ENCODE measurements around the gene BMS1.
A peak's percentile ranks its signal among the peaks of the same experiment; 100 is the strongest.

The BMS1 gene

DNA sequence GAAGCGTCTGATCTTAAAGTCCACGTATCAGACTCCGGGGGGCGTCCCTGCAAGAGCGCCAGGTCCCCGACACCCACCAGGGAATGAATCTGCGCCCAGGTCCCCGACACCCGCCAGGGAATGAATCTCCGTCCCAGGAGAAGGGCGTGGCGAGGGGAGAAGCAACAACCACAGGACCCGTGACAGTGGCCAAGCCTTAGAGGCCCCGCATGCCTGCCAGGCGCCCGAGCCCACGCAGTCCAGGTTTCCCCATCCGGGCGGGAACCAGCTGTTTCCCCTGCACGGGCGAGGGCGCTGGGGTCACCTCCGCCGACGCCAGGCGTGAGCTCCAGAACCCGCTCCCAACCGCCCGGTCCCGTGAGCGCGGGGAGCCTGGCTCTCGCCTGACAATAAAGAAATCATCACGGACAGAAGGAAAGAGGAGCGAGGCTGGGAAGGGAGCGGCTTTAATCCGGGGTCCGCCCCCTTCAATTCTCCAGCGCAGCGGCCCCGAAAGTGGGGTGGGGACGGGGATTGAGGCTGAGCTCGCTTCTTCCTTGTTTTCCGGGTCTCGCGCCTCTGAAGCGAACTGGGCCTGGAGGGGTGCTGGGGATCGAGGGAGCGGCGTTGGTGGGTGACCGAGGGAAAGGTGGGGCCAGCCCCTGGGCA lies 29.0 kb upstream of the BMS1 start:
- TF ChIP-seq ZFX (IDR thresholded peaks at IDR 0.05) = no peak
- TF ChIP-seq, protein P1, sequence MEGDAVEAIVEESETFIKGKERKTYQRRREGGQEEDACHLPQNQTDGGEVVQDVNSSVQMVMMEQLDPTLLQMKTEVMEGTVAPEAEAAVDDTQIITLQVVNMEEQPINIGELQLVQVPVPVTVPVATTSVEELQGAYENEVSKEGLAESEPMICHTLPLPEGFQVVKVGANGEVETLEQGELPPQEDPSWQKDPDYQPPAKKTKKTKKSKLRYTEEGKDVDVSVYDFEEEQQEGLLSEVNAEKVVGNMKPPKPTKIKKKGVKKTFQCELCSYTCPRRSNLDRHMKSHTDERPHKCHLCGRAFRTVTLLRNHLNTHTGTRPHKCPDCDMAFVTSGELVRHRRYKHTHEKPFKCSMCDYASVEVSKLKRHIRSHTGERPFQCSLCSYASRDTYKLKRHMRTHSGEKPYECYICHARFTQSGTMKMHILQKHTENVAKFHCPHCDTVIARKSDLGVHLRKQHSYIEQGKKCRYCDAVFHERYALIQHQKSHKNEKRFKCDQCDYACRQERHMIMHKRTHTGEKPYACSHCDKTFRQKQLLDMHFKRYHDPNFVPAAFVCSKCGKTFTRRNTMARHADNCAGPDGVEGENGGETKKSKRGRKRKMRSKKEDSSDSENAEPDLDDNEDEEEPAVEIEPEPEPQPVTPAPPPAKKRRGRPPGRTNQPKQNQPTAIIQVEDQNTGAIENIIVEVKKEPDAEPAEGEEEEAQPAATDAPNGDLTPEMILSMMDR (conservative IDR thresholded peaks at IDR 0.05) = peak; percentile 76
- H3K27ac ChIP-seq = peak overlapping the region; percentile 2; the same call in 1 of the 2 replicates

DNA sequence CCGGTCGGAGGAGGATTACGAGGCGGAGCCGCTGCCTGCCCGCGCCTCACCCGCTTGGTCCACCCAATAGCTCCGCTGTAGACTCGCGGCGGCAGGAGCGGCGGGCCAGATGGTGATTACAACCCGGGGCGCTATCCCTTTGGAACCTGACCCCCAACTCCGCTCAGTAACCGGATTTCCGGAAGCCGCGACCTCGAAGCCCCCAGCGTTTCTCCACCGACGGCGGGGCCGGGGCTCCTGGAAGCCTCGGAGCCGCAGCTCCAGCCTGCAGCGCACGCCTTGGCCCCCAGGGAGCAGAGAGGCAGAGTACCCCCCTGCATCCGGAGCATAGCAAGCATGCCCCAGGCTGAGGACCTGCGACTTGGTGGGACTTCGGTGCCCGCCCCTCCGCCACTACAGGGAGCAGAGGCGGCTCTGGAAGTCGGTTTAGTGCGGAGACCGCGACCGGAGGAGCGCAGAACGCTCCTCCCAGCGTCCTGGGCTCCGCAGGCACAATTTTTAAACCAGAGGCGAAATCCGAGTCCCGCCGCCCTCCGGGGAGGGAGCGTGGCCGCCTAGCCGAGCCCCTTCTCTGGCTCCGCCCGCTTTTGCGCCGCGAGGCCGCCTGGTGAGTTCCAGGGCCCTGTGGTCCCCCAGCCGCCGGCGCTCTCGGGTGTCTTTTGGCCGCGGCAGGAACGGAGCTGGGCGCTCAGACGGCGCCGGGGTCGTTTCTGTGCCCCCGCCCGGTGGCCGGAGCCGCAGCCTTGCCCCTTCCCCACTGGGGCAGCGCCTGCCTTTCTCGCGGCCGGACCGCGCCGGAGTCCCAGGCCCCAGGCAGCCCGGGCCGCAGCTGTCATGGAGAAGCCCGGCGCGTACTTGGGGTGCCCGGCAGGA lies 28.2 kb upstream of the BMS1 start:
- no peak for TF ChIP-seq ZFX (IDR thresholded peaks at IDR 0.05)
- TF ChIP-seq, protein P1 (conservative IDR thresholded peaks at IDR 0.05) = no peak
- H3K27ac ChIP-seq = no peak overlapping the region

DNA sequence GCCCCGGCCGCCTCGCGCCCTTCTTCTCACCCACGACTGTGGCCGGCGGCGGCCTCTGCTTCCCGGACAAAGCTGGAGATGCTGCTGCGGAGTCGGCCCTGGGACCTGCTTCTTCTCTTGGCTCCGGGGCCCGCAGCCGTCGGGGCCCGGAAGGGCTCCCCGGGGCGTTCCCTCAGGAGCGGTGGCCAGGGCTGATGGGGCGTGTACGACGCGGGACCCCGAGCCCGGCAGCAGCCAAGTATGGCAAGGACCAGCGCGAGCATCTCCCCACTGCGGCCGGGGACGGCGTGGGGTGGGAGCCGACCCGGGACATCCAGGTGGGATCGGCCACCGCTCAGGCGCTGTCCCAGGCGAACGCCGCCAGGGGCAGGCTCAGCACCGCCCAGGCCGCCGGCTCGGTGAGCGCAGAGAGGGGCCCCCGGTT lies 27.6 kb upstream of the BMS1 start:
- no peak overlapping the region for H3K27ac ChIP-seq
- no peak for TF ChIP-seq ZFX (IDR thresholded peaks at IDR 0.05)
- TF ChIP-seq, protein P1 (conservative IDR thresholded peaks at IDR 0.05) = no peak

DNA sequence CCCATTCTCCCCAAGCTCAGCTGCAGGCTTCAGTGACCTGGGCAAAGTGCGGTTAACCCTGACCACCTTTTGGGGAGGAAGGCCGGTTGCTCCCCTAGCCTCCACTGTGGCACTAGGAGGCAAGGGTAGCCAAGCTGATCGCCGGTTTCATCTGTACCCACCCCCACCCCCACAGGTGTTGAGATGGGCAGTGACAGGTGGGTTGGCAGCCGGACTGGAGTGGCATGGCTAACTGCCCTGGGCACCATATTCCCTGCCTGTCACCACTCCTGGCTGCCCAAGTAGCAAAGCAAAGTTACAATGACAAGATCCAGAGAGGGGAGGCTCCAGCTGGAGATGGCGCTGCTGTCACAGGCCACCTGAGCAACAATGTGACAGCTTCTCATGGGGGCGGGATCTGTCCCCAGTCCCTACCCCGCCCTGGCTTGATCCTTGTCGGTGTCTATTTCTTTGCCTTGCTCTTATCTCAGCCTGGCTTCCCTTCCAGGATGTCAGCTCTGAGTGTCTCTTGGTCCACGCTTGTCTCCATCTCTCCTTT lies 27.0 kb upstream of the BMS1 start:
- no peak for TF ChIP-seq ZFX (IDR thresholded peaks at IDR 0.05)
- TF ChIP-seq, protein P1 (conservative IDR thresholded peaks at IDR 0.05) = no peak
- no peak overlapping the region for H3K27ac ChIP-seq

DNA sequence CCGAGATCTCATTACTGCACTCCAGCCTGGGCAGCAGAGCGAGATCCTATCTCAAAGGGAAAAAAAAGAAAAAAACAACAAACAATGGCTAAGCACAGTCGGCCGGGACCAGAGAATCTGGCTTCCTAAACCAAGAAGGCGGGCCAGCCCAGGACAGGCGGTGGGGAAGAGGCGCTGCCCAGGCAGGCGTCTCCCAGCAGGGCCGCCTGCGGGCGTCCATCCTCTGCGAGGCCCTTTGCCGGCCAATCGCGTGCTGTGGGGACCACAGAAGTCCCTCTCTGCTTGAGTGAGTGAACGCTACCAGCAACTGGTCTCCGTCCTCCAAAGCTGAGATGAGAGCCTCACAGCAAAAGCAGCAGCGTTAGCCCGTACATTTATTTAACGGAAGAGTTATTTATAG lies 14.7 kb upstream of the BMS1 start:
- H3K27ac ChIP-seq = no peak overlapping the region
- TF ChIP-seq, protein P1 (conservative IDR thresholded peaks at IDR 0.05) = no peak
- TF ChIP-seq ZFX (IDR thresholded peaks at IDR 0.05) = no peak

DNA sequence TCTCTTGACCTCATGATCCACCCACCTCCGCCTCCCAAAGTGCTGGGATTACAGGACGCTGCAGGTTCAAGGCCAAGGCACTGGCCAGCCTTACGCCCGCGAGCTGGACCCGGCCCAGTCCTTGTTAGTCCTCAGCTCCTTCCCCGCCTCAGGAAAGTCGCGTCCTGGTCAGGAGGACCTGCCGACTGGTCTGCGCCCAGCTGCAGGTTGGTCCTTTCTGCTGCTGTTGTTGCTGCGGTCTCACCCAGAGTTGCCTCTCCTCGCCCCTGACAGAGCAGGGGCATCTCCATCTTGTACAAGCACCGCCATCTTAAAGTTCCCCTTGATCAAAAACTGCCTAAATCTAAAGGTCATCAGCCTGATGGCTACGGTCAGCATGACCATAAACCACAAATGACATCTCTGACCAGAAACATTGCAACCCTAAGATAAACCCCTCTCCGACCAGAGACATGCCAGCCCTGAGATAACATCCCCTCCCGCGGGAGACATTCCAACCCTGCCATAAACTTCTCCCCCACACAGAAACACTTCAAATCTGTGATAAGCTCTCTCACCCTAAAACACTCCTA lies 13.9 kb upstream of the BMS1 start:
- no peak overlapping the region for H3K27ac ChIP-seq
- TF ChIP-seq, protein P1 (conservative IDR thresholded peaks at IDR 0.05) = no peak
- no peak for TF ChIP-seq ZFX (IDR thresholded peaks at IDR 0.05)

Data from C4-2B (cell line).